ENCODE data around the gene ACBD6.
"Not testable (repeated sequence)": the region's sequence is repeated elsewhere in the genome, so short reads cannot be mapped to it uniquely, and the experiment has no call there.

Gene ACBD6

DNA sequence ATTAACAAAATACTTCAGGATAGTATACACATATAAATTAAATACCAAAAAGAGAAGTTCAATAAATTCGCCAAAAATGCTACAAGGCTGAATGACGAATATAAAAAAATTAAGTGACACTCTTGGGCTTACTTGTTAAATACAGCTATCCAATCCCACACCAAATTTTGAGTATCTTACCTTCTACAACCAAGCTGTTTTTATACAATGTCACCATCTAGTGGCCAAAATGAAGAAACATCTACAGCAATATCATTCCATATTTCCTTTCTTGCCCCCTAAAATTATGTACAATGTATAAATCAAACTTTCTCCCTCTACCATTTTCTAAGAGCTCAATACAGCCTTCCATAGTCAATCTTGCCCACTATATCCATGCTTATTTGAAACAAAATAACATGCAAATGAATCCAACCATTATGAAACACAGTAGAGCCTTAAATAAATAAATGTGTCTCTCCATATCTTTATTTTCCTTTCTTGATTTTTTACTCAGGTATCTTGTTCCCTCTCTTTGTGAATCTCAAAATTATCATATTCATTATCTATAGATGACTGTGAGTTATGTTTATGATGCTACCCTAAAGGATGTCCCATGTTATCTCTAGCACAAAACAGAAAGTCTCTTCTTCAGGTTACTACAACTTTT lies 86.3 kb downstream of the ACBD6 start:
- Histone ChIP-seq H3K27ac (ENCODE audit: low read depth, low read length, poor library complexity, severe bottlenecking) (no peak overlapping the region), H3K9me2 (ENCODE audit: low read depth, low read length) (no peaks in the 10 kb centered on the region), H3K4me1 (ENCODE audit: insufficient read depth, low read length, severe bottlenecking) (no peaks in the 10 kb centered on the region), H2AFZ (ENCODE audit: low read length) (no peak overlapping the region), H3K9ac (ENCODE audit: low read length) (no peak overlapping the region), H3K27me3 (ENCODE audit: insufficient read depth, low read length) (no peaks in the 10 kb centered on the region), H3F3A (ENCODE audit: insufficient read depth, low read length) (no peaks in the 10 kb centered on the region), H3K36me3 (ENCODE audit: insufficient read depth, low read length) (peaks cover 17% of the 10 kb centered on the region), H3K9me3 (ENCODE audit: low read length) (no peaks in the 10 kb centered on the region), H3K79me2 (ENCODE audit: insufficient read depth, low read length) (no peaks in the 10 kb centered on the region), H3K4me3 (ENCODE audit: low read depth, low read length, poor library complexity, severe bottlenecking) (no peak overlapping the region), H4K20me1 (ENCODE audit: insufficient read depth, low read length) (no peaks in the 10 kb centered on the region), H3K4me2 (ENCODE audit: low read length) (no peak overlapping the region)
- no peak for TF ChIP-seq EZH2 (IDR thresholded peaks at IDR 0.05; ENCODE audit: borderline replicate concordance, low read length)
- TF ChIP-seq, protein P1, sequence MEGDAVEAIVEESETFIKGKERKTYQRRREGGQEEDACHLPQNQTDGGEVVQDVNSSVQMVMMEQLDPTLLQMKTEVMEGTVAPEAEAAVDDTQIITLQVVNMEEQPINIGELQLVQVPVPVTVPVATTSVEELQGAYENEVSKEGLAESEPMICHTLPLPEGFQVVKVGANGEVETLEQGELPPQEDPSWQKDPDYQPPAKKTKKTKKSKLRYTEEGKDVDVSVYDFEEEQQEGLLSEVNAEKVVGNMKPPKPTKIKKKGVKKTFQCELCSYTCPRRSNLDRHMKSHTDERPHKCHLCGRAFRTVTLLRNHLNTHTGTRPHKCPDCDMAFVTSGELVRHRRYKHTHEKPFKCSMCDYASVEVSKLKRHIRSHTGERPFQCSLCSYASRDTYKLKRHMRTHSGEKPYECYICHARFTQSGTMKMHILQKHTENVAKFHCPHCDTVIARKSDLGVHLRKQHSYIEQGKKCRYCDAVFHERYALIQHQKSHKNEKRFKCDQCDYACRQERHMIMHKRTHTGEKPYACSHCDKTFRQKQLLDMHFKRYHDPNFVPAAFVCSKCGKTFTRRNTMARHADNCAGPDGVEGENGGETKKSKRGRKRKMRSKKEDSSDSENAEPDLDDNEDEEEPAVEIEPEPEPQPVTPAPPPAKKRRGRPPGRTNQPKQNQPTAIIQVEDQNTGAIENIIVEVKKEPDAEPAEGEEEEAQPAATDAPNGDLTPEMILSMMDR (IDR thresholded peaks at IDR 0.05; ENCODE audit: low read length), result peak; percentile 88

DNA sequence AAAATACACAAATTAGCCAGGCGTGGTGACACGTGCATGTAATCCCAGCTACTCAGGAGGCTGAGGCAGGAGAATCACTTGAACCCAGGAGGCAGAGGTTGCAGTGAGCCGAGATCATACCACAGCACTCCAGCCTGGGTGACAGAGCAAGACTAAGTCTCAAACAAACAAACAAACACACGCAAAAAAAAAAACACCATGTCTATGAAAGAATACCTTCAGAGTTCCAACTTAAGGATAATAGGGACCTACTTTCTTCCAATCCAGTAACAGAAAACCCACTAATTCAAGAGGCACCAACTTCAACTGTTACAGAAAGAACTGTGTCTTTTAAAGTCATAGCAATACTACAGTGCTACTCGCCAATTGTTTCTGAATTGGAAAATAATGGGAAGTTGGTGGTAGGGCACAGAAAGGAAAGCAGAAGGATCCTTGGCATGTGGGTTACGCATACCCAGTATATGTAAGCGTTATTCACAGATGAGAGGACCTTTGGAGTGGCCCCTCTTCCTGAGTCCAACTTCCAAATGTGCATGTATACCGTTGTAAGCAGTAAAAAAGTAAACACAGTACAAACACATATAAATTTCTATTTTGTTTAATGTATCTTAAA lies 87.0 kb downstream of the ACBD6 start:
- H3K9me3 ChIP-seq (ENCODE audit: low read length), result no peaks in the 10 kb centered on the region
- no peaks in the 10 kb centered on the region for H3K4me1 ChIP-seq (ENCODE audit: insufficient read depth, low read length, severe bottlenecking)
- no peak overlapping the region for H3K9ac ChIP-seq (ENCODE audit: low read length)
- no peaks in the 10 kb centered on the region for H3F3A ChIP-seq (ENCODE audit: insufficient read depth, low read length)
- no peak overlapping the region for H2AFZ ChIP-seq (ENCODE audit: low read length)
- H4K20me1 ChIP-seq (ENCODE audit: insufficient read depth, low read length), result no peaks in the 10 kb centered on the region
- peaks cover 20% of the 10 kb centered on the region for H3K36me3 ChIP-seq (ENCODE audit: insufficient read depth, low read length)
- H3K4me3 ChIP-seq (ENCODE audit: low read depth, low read length, poor library complexity, severe bottlenecking), result no peak overlapping the region
- TF ChIP-seq, protein P1 (IDR thresholded peaks at IDR 0.05; ENCODE audit: low read length), result no peak
- TF ChIP-seq EZH2 (IDR thresholded peaks at IDR 0.05; ENCODE audit: borderline replicate concordance, low read length), result no peak
- H3K9me2 ChIP-seq (ENCODE audit: low read depth, low read length), result no peaks in the 10 kb centered on the region
- H3K27ac ChIP-seq (ENCODE audit: low read depth, low read length, poor library complexity, severe bottlenecking), result no peak overlapping the region
- H3K4me2 ChIP-seq (ENCODE audit: low read length), result no peak overlapping the region
- H3K79me2 ChIP-seq (ENCODE audit: insufficient read depth, low read length), result no peaks in the 10 kb centered on the region
- H3K27me3 ChIP-seq (ENCODE audit: insufficient read depth, low read length), result no peaks in the 10 kb centered on the region

DNA sequence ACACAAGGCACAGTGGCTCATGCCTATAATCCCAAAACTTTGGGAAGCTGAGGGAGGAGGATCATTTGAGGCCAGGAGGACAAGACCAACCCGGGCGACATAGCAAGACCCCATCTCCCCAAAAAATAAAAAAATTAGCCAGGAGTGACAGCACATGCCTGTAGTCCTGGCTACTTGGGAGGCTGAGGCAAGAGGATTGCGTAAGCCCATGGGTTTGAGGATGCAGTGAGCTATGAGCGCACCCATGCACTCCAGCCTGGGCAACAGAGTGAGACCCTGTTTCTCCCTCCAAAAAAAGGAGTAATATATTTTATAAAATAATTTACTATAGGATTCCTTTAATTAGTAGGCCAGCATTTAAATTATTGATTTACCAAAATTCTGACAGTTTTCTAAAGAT lies 89.8 kb downstream of the ACBD6 start:
- no peak overlapping the region for H3K9ac ChIP-seq (ENCODE audit: low read length)
- H2AFZ ChIP-seq (ENCODE audit: low read length), result no peak overlapping the region
- H3K27me3 ChIP-seq (ENCODE audit: insufficient read depth, low read length), result no peaks in the 10 kb centered on the region
- no peaks in the 10 kb centered on the region for H3K79me2 ChIP-seq (ENCODE audit: insufficient read depth, low read length)
- no peak overlapping the region for H3K27ac ChIP-seq (ENCODE audit: low read depth, low read length, poor library complexity, severe bottlenecking)
- H3K9me3 ChIP-seq (ENCODE audit: low read length), result no peaks in the 10 kb centered on the region
- H3K4me3 ChIP-seq (ENCODE audit: low read depth, low read length, poor library complexity, severe bottlenecking), result no peak overlapping the region
- H3K9me2 ChIP-seq (ENCODE audit: low read depth, low read length), result no peaks in the 10 kb centered on the region
- no peaks in the 10 kb centered on the region for H4K20me1 ChIP-seq (ENCODE audit: insufficient read depth, low read length)
- H3K36me3 ChIP-seq (ENCODE audit: insufficient read depth, low read length), result peaks cover 24% of the 10 kb centered on the region
- H3K4me1 ChIP-seq (ENCODE audit: insufficient read depth, low read length, severe bottlenecking), result no peaks in the 10 kb centered on the region
- H3K4me2 ChIP-seq (ENCODE audit: low read length), result no peak overlapping the region
- TF ChIP-seq EZH2 (IDR thresholded peaks at IDR 0.05; ENCODE audit: borderline replicate concordance, low read length), result no peak
- TF ChIP-seq, protein P1 (IDR thresholded peaks at IDR 0.05; ENCODE audit: low read length), result no peak
- no peaks in the 10 kb centered on the region for H3F3A ChIP-seq (ENCODE audit: insufficient read depth, low read length)

DNA sequence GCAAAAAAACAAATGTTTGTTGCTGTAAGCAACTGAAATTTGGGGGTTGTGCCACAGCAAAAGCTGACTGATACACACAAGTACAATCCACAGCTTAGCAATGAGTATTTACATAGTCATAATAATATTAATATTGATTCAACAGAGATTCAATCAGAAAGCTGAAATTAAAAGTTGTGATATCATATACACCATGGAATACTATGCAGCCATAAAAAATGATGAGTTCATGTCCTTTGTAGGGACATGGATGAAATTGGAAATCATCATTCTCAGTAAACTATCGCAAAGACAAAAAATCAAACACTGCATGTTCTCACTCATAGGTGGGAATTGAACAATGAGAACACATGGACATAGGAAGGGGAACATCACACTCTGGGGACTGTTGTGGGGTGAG lies 94.2 kb downstream of the ACBD6 start:
- not testable (repeated sequence) for H3K9me3 ChIP-seq (ENCODE audit: low read length); H3K79me2 ChIP-seq (ENCODE audit: insufficient read depth, low read length)

More for the DNA sequence above, 94.2 kb downstream of the ACBD6 start:
- H3K36me3 ChIP-seq (ENCODE audit: insufficient read depth, low read length), result peaks cover 24% of the 10 kb centered on the region
- not testable (repeated sequence) for H3K4me2 ChIP-seq (ENCODE audit: low read length); H2AFZ ChIP-seq (ENCODE audit: low read length); H3K27ac ChIP-seq (ENCODE audit: low read depth, low read length, poor library complexity, severe bottlenecking); H4K20me1 ChIP-seq (ENCODE audit: insufficient read depth, low read length); H3K4me1 ChIP-seq (ENCODE audit: insufficient read depth, low read length, severe bottlenecking); H3K9ac ChIP-seq (ENCODE audit: low read length); H3K27me3 ChIP-seq (ENCODE audit: insufficient read depth, low read length); H3K4me3 ChIP-seq (ENCODE audit: low read depth, low read length, poor library complexity, severe bottlenecking); H3F3A ChIP-seq (ENCODE audit: insufficient read depth, low read length); H3K9me2 ChIP-seq (ENCODE audit: low read depth, low read length)
